GM12872 (cell line): ENCODE results near the gene RASD1.

Experiments
- TF ChIP-seq, protein P1 (sequence below): IDR thresholded peaks from 3 replicates; pipeline ENCODE4 v1.5.1; 2011; ENCODE audit warnings: low read depth, mild to moderate bottlenecking, low read length, moderate library complexity; ENCODE audit not compliant: insufficient read depth

RASD1 gene

DNA sequence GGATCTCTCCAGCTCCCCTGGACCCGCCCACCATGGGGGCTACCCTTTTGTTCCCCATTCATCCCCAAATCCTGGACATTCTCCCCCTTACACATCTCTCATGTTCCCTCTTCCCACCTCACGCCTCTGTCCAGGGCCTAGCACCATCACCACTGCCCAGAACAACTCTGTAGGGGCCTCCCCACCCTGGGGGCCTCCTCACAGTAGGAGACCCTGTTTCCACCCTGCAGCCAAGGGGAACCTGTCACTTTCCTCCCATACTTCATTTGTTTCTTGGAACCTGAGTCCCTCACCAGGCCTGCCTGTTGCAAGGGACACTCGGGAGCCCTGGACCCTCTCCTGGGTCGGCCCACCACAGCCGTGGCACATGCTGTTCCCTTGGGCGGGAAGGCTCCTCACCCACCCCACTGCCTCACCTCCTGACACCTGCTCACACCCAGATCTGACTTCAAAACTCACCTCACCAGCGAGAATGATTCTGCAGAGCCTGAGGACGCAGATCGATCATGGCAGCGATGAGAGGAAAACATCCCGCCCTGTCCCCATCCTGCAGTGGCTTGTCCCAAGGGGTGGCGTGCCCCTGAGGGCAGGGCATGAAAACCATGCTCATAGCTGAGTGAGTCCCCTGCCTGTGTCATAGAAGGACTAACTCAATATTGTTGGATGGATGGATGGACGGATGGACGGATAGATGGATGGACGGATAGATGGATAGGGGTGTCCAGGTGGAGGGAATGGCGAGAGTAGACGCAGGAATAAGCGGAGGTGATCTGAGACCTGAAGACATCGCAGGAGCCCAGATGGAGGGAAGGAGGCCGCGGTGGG lies 6.8 kb upstream of the RASD1 start:
- TF ChIP-seq, protein P1, sequence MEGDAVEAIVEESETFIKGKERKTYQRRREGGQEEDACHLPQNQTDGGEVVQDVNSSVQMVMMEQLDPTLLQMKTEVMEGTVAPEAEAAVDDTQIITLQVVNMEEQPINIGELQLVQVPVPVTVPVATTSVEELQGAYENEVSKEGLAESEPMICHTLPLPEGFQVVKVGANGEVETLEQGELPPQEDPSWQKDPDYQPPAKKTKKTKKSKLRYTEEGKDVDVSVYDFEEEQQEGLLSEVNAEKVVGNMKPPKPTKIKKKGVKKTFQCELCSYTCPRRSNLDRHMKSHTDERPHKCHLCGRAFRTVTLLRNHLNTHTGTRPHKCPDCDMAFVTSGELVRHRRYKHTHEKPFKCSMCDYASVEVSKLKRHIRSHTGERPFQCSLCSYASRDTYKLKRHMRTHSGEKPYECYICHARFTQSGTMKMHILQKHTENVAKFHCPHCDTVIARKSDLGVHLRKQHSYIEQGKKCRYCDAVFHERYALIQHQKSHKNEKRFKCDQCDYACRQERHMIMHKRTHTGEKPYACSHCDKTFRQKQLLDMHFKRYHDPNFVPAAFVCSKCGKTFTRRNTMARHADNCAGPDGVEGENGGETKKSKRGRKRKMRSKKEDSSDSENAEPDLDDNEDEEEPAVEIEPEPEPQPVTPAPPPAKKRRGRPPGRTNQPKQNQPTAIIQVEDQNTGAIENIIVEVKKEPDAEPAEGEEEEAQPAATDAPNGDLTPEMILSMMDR: no peak

DNA sequence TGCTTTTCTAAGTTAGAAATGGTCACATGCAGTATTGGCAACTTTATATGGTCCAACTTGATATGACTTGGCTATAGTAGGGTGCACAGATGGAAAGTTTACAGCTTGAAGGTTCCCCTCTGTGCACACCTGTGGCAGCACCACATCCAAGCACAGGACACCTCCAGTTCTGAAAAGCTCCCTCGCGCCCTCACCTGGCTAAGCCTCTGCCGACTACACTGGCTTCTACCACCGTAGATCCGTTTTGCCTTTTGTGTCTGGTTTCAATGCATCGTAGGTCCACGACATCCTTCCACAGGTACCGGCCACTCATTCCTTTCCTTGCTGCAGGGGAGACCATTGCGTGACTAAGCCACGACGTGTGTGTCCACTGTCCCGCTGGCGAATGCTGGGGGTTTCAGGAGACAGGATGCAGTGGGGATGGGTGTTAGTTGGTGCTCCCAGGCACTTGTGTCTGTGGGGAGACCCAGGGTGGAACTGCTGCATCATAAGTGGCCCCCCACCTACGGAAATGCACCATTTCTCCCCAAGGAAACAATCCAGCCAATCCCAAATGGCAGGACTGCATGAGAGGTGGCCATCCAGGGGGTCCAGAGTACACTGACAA lies 4.9 kb upstream of the RASD1 start:
- TF ChIP-seq, protein P1: no peak

DNA sequence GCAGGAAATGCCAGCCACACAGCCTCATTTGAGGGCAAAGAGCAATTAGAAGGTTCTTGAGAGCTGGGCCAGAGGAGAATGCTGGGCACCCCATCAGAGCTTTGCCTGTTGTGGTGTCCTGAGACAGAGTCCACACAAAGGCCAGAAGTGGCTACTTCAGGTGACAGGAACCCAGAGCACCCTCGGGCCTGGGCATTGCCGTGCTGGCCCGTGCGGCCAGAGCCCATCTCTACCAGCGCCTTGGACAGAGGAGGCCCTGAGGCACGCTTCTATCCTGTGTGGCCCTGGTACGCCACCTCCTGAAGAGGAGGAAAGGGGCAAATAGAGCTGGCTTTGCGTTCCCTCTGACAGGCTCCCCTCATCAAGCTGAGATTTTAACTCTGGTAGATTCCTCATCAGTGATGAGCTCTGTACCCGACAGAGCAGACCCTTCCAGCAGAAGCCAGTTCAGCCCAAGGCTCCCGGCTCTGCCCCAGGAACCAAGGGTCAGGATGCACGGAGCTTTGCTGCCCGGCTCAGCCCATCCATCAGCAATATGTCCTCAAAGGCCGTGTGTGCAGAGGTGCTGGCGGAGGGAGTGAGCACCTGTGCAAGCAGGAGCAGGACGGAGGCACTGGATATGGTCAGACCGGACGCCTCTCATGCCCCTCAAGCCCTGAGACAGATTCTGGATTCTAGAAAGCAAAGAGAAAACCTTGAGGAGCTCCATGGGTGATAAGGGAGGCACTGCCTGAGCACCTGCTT lies 3.4 kb upstream of the RASD1 start:
- TF ChIP-seq, protein P1: no peak

DNA sequence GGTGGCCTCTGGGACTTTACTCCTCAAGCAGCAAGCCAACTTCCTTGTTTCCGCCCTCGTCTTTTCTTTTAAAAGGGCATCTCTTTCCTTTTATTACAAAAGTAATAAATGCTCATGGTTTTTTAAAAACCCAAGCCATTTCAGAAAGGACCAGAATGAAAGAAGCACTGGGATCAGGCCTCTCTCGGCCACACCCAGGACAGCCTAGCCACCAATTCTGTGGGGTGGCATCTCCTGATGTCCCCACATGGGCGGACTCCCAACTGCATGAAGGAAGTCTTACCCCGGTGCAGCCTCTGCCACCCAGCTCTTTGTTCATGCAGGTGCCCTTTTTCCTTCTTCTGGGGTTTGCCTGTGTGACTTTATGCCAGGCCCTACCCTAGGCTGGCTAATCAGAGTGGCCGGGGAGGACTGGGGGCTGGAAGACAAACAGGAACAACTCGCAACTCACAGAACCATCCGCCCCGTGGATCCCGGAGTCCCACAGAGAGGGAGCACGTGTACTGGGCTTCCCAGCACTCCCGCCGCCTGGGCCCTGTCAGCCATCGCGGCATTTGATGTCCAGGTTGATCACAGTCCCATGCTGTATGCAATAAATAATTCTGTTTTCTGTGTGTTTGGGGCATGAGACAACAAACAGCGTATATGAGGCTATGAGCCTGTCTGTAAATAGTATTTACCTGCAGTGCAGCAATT lies 2.6 kb upstream of the RASD1 start:
- TF ChIP-seq, protein P1: no peak

DNA sequence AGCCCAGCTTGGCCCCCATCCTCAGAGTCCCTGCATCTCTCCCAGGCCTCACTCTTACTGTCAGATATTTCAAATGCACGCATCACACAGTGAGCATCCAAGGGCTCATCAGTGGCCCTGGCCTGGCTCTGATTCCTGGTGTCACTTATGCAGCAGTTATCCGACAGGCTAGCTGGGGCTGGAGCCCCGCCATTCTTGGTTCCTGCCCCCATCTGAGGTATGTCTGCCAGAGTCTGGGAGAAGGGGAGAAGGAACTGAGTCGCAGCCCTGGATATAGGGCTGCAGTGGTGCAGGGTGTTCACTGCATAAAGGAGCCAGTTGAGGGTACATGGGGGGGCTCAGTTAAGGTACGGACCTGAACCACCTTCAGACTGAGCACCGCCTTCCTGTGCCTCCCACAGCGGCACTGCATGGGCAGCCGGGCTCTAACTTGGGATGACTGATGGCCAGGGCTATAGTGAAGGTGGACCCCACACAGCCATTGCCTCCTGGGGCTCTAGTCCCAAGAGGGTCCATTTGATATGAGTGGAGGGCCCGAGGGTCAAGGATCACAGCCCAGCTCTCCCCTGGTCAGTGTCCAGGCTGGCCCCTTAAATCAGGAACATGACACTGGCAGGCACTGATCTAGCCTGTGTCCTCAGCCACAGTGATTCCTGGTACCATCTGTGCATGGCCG lies 1.8 kb upstream of the RASD1 start:
- TF ChIP-seq, protein P1: no peak

DNA sequence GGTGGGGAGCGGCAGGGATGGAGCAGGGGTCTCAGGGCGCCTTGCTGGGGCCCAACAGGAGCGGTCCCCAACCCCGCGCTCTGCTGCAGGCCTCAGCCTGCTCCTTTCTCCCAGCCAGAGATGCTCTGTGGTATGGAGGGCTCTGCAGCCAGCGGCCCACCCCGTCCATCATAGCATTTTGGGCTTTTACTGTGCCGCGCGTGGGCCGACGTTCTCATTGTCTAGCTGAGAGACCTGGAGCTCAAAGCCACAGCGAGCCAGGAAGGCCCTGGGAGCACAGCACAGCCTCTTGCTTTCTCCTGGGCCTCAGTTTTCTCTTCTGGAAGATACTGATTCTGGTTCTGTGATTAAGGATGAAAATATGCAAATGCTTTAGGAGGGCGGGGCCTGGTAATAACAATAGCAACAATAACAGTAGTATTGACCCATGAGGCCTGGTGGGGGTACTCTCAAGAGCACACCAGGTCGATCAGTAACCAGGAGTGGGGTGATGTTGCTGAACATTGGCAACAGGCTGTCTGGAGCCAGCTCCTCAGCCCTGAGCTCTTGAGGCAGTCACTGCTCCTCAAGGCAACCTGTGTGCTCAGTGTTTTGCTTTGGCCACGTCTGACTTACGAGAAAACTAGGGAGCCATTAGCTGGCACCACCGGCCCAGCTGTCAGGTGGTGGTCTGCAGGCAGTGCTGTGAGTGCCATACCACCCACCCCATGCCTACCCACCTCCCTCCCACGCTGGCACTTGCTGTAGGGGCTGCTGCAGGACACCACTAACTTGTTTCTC lies 1.1 kb upstream of the RASD1 start:
- TF ChIP-seq, protein P1: no peak
